Fibroblast of the conjunctiva (primary cell): ENCODE measurements around the gene C1orf52.

ENCODE experiments used
- DNase-seq: peaks from one replicate; pipeline ENCODE4 v3.0.0-alpha.2; 2010; ENCODE audit warnings: low read depth

The C1orf52 gene

GRCh38 chr1:85229574-85230097 is 29.8 kb downstream of the C1orf52 start:
- DNase-seq: no peak

- no peak for DNase-seq
Observed at GRCh38 chr1:85228972-85229371, 30.5 kb downstream of the C1orf52 start.

DNA sequence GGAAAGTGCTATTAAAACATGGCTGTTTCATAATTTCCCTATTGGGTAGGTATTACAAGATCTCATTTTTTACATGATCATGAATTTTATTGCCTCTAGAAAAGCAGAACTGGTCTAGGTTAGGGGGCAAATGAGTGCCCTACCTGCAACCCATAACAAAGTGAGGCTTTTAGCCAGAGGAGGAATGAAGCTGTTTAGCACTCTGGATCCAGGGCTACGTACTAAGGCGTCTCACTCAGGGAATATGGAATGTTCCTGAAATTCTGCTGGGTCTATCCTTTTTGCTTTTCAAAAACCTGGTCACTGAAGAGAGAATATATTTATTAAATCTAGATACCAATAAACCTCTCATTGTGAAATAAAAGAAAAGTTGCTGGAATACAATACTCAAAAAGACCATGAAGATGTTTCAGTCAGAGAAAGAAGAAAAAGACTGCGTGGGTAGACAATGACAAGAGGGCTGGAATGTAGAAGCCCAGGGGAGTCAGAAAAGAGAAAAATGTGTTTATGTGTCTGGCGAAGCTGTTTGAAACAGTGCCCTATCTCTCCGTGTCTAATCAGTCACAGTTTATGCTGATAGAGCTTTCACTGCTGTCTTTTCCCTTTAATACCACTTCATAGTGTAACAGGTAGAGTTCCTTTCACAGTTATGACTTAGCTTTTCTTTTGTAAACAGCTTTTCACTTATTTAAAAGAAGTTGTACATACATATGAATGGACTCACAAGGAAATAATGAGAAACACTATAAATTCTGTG is 33.7 kb downstream of the C1orf52 start:
- DNase-seq: no peak

DNA sequence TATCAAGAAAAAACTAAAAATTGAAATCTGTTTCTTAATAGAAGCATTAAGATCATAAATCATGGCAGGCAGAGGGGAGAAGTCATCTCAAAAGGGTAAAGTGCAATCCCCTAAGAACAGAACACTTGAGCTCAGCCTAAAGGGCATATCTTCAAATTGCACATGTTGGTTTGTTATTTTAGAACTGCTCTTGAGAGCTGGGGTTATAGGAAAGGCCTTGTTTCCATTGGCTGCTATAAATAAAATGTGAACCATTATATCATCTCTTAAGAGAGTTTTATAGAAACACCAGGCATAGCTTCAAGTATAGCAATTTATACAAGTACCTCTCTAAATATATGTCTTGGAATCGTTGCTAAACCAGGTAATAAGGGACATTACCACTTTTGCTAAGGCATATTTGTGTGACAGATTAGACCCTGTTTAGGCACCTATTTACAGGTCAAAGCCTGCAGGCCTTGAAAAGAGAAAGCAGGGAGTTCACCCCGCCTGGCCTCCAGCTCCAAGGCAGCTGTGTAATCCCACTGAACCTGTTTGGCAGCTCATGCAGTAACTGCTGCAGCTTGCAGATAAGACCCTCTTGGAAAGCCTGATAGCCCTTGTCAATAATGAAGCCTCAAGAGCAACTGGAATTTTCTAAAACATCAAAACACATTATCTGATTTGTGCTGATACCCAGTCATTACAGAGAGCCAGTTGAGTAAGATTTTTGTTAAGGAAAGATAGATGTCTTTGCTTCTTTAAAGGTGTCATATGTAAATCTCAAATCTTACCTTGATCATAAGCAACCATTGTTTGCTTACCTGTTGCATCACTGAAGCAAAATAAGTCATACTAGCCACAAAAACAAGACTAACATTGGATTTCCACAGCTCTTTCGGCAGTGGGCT is 34.5 kb downstream of the C1orf52 start:
- DNase-seq: no peak

DNA sequence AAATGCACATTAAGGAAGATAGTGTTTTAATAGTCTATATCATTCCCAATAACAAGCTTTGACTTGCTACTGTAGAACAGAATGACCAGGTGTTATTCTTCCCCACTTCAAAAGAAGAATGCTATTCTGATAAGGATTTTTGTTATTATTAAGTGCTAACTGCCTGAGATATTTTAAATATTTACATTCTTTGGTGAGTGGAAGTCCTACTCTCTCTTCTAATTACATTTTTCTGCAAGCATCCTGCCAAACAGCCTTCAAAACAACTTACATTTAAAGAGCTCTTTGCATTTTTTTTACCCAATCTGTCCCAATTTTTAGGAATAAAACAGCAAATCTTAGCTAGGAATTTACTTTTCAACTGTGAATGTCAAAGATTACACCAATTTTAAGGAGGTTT is 35.2 kb downstream of the C1orf52 start:
- no peak for DNase-seq

DNA sequence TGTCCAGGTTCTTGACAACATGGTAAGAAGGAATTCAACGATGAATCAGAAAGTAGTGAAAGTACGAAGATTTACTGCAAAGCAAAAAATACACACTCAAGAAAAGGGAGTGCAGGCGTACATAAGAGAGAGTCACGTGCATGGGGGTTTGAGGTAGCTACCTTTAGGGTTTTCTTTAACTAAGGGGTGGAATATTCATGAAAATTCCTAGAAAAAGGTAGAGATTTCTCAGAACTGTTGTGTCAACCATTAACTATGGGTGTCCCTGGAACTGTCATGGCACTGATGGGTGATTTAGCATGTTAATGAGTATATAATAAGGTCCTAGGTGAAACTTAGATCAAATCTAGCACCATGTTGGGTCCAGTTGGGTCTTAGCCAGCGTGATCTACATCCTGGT is 36.1 kb downstream of the C1orf52 start:
- no peak for DNase-seq

GRCh38 chr1:85220756-85221201 is 38.7 kb downstream of the C1orf52 start:
- DNase-seq: no peak

DNA sequence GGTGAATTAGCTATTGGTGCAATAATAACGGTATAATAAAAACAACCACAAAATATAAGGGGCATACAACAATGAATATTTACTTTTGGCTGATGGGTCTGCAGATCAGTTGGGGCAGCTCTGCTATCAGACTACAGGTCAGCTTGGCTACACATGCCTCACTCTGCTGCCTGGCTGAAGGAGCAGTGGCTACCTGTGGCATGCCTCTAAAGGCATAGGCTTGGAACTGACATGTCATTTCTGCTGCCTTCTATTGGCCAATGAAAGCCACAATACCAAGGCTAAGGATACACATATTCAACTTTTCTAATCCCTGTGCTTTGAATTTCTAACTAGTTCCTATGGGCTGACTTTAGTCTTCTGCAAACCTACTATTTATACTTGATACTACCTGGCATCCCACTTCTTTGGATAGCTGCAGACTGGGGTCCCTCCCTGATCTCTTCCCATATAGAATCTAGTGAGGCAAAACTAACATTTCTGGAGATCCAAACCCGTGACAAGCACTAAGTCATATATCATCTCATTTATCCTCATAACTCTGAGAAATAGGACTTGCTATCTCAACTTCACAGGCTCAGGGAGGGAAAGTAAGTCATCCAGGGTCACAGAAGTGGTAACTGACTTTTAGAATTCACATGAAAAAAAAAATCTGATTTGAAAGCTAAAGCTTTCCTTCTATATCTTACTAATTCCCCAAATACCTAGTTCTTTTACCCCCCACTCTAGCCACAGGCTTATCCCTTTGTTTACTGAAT is 39.4 kb downstream of the C1orf52 start:
- DNase-seq: no peak

DNA sequence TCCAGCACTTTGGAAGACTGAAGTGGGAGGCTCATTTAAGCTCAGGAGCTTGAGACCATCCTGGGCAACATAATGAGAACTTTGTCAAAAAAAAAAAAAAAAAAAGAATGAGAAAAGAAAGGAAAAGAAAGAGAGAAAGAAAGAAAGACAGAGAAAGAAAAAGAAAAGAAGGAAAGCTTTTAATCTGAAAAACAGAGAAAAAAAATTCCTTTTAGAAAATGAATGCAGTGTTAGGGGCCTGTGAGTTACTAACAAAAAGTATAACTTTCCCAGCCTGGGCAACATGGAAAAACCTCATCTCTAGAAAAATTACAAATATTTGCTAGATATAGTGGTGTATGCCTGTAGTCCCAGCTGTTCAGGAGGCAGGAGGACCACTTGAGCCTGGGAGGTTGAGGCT is 42.8 kb downstream of the C1orf52 start:
- no peak for DNase-seq

DNA sequence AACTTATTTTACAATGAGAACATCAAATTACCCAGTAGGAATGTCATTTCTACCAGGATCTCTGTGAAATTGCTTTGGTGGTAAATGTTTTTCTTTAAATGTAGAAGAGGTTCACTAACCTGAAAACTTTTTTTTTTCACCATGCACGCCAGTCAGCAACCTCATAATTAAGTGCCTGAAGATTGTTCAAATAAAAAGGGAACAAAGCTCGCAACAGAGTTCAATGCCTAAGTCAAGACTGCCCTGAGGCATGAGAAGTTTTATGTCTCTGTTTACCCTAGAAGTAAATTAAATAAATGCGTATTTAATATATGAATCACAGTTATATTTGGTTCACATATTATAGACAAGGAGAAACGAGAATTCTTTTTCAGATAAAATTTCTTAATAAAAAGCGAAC is 44.8 kb downstream of the C1orf52 start:
- DNase-seq: no peak

- no peak for DNase-seq
Observed at GRCh38 chr1:85208488-85208887, 51.0 kb downstream of the C1orf52 start.

DNA sequence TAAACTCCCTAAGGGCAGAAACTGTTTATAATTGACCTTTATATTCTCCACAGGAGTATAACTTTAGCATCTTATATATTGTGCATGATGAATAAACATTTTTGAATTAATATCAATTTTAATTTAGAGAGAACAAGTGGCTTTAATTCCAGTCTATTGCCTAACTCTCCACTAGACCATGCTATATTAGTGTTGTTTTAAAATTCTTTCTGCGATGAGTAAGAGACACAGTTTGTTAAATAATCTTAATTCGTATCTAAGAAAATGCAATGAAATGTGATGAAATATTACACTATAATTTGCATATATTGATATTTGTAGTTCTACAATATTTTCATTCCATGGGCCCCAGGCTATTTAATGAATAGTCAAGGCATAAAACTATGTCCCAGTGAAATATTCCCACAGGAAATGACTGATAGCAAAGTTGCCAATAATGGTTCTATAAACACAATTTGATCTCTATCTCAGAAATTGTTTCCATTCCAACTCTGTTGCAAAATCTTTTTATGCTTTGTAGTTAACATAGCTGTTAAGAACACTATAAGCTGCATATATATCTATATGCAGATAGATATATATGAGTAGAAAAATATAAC is 55.8 kb downstream of the C1orf52 start:
- DNase-seq: peak; percentile 20

- DNase-seq: no peak
Observed at GRCh38 chr1:85202864-85203255, 56.6 kb downstream of the C1orf52 start.

DNA sequence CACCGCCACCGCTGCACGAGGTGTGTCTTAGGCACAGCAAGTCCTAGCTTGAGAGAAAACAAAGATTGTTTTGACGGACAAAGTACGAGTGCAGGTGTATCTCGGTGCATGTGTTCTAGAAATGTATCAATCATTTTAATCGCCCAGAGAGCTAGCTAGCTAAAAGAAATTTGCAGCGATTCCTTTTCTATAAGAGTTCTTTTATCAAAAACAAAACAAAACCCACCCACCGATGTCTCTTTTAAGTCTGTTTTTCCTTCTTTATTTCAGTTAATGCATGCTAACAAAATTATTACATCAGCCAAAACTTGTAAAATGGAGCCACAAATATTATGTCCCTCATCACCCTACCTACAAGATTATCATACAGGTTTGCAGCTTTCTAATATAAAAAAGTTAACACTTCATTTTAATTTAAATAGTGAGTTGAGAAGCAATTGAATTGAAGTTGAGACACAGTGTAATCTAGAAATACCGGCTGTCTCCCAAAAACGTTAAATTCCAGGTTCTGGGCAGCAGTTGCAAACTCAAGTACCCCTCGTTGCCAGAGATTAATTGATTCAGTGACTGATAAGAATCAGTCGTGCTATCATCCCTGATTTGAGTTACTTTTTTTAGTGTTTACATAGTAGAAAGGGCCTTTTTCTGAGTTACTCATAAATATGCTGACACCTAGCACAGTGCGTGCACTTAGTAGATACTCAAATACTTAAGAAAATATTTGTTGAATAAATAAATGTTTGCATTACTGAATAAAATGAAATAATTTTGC is 57.2 kb downstream of the C1orf52 start:
- no peak for DNase-seq

- DNase-seq: no peak
Observed at GRCh38 chr1:85201340-85202091, 57.9 kb downstream of the C1orf52 start.

DNA sequence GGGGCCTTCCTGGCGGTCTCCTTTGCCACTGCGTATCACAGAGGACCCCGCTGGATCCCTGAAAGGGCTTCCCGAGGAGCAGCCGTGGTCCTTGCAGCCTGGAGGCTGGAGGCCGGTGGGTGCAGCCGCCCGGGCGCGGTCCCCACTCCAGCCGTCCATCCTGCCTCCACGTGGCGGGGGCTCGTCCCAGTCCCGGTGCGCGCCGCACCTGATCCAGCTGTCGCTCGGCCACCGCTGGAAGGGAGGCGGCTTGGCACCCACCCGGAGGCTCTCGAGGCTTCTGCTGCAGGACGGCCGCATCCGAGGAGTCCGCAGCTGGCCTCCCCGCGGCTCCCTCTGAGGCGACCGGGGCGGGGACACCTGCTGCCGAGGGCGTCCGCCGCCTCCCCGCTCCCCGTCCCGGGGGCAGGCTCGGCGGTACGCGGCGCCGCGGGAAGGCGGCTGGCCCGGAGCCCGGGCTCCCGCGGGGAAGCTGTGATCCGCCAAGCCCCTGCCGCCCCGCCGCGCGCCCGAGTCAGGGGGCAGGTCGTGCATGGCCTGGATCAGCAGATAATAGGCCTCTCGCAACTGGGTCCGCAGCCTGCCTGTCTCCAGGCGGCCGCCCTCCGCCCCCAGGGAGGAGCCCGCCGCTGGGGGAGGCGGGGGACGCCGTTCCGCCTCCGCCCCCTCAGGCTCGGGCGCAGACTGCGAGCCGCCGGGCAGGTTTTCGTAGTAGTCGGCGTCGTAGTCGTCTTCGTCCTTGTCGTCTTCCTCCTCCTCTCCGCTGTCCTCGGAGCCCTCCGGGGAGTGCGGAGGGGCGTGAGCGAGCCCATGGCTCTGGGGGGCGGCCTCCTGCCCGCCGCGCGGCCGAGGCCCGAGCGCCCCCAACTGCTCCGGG is 58.8 kb downstream of the C1orf52 start, which contains the start of gene SYDE2:
Gene SYDE2, minus strand, starts transcription at position 554 of the 877 bp plus-strand sequence. Its CDS starts 20 bp downstream, at position 534.
- DNase-seq: peak; percentile 43
